GM12891 (cell line): ENCODE measurements around the gene RASSF8.
"Not testable (repeated sequence)": the region's sequence is repeated elsewhere in the genome, so short reads cannot be mapped to it uniquely, and the experiment has no call there.

ENCODE experiments used
- POLR2A ChIP-seq: IDR thresholded peaks from 2 replicates; pipeline ENCODE4 v1.6.1; 2011; ENCODE audit warnings: low read depth, low read length, control low read depth
- POLR2AphosphoS5 ChIP-seq: IDR thresholded peaks from 2 replicates; pipeline ENCODE4 v1.6.1; 2011; ENCODE audit warnings: low read depth, low read length, control low read depth
- SPI1 ChIP-seq: IDR thresholded peaks from 2 replicates; pipeline ENCODE4 v1.6.1; 2011; ENCODE audit warnings: low read depth, low read length, control low read depth
- TAF1 ChIP-seq: IDR thresholded peaks from 2 replicates; pipeline ENCODE4 v1.6.1; 2011; ENCODE audit warnings: low read depth, low read length, control low read depth

- not testable (repeated sequence) for TF ChIP-seq POLR2A, TAF1, SPI1, POLR2AphosphoS5
Observed at GRCh38 chr12:26057271-26057670, 98.8 kb downstream of the RASSF8 start.
